Lower leg skin (tissue), 3 donors: Measurements from ENCODE around the gene IL1RAPL1.

Experiments
- CTCF ChIP-seq, 3 donors: fragments of 450-650 bp; IDR thresholded peaks; one replicate each; pipeline ENCODE4 v1.5.1; 2016; ENCODE audit warnings: antibody characterized with exemption in 3 of 3, mild to moderate bottlenecking in 3 of 3, moderate library complexity in 2 of 3
- POLR2A ChIP-seq, 2 donors: fragments of 450-650 bp; IDR thresholded peaks; one replicate each; pipeline ENCODE4 v1.6.1; 2016 to 2017; ENCODE audit warnings: antibody characterized with exemption in 2 of 2, mild to moderate bottlenecking in 1 of 2, moderate library complexity in 1 of 2

GRCh38 chrX:29636331-29636730, 1049.1 kb downstream of the IL1RAPL1 start:
- TF ChIP-seq CTCF (IDR thresholded peaks at IDR 0.05) (no peak), POLR2A (IDR thresholded peaks at IDR 0.05) (no peak)
